Endometrium (tissue), 2 donors: ENCODE results near the gene RPL29.
"Not testable (repeated sequence)": the region's sequence is repeated elsewhere in the genome, so short reads cannot be mapped to it uniquely, and the experiment has no call there.

Source experiments
- FAIRE-seq: peaks from 2 replicates; lab custom pipeline; 2012; peaks lifted over from hg19 to GRCh38; lab: Jason Lieb, UNC
- donor health status: control.
- donor health status: control.

The RPL29 gene

GRCh38 chr3:52005571-52005986 lies 9.9 kb upstream of the RPL29 start:
- no peak for FAIRE-seq

GRCh38 chr3:52004906-52005395 lies 9.3 kb upstream of the RPL29 start:
- FAIRE-seq: no peak

- FAIRE-seq: no peak
Measured at GRCh38 chr3:52004163-52004787, 8.6 kb upstream of the RPL29 start.

- FAIRE-seq: no peak
Measured at GRCh38 chr3:52002748-52003147, 7.1 kb upstream of the RPL29 start.

GRCh38 chr3:52001443-52001974 lies 5.8 kb upstream of the RPL29 start:
- FAIRE-seq: no peak

- no peak for FAIRE-seq
Measured at GRCh38 chr3:51999846-52000245, 4.2 kb upstream of the RPL29 start.

- no peak for FAIRE-seq
Measured at GRCh38 chr3:51998774-51999173, 3.1 kb upstream of the RPL29 start.

GRCh38 chr3:51997935-51998596 lies 2.4 kb upstream of the RPL29 start:
- FAIRE-seq: no peak

- no peak for FAIRE-seq
Measured at GRCh38 chr3:51997172-51997571, 1.5 kb upstream of the RPL29 start.

GRCh38 chr3:51994530-51994929 lies 1.2 kb downstream of the RPL29 start:
- FAIRE-seq: no peak

GRCh38 chr3:51993657-51994056 lies 2.0 kb downstream of the RPL29 start:
- FAIRE-seq: not testable (repeated sequence)

GRCh38 chr3:51992017-51992682 lies 3.5 kb downstream of the RPL29 start:
- FAIRE-seq: no peak

GRCh38 chr3:51990501-51990971 lies 5.2 kb downstream of the RPL29 start:
- not testable (repeated sequence) for FAIRE-seq

GRCh38 chr3:51988286-51989146 lies 7.2 kb downstream of the RPL29 start:
- no peak for FAIRE-seq

- FAIRE-seq: no peak
Measured at GRCh38 chr3:51987568-51987967, 8.1 kb downstream of the RPL29 start.

GRCh38 chr3:51986010-51986947 lies 9.4 kb downstream of the RPL29 start:
- FAIRE-seq: no peak

- FAIRE-seq: no peak
Measured at GRCh38 chr3:51985063-51985462, 10.6 kb downstream of the RPL29 start.

GRCh38 chr3:51984269-51984647 lies 11.4 kb downstream of the RPL29 start:
- no peak for FAIRE-seq

GRCh38 chr3:51983578-51984268 lies 12.0 kb downstream of the RPL29 start:
- FAIRE-seq: no peak
